ENCODE data around the gene INPP4A. TPM values are rescaled to one million over a fixed set of nuclear protein-coding genes. Genes with fewer than 3 reads are reported as not detected.

Gene INPP4A
- total RNA-seq, 1 experiment from 2014 or later: 23.4 TPM

DNA sequence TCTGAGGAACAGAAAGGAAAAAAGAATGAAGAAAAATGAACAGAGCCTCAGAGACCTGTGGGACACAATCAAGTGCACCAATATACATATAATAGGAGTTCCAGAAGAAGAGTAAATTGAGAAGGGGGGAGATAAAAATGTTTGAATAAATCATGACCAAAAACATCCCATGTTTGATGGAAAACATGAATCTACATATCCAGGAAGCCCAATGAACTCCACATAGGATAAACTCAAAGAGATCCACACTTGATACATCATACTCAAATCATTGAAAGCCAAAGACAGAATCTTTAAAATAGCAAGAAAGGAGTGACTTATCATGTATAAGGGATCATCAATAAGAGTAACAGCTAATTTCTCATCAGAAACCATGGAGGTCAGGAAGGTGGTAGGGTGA is 83.7 kb downstream of the INPP4A start:
- Histone ChIP-seq H3K27ac (ENCODE audit: low read length) (no peak overlapping the region), H3K4me3 (ENCODE audit: low read length) (no peak overlapping the region), H3K36me3 (ENCODE audit: low read depth, low read length) (no peaks in the 10 kb centered on the region), H3K9me2 (replicated peaks; ENCODE audit: low read length) (no peaks in the 10 kb centered on the region), H3F3A (ENCODE audit: low read length, unreplicated experiment) (no peaks in the 10 kb centered on the region), H3K4me1 (ENCODE audit: insufficient read depth, low read length) (no peaks in the 10 kb centered on the region), H3K9ac (ENCODE audit: low read length) (no peak overlapping the region), H3K27me3 (ENCODE audit: low read length) (no peaks in the 10 kb centered on the region), H3K9me3 (ENCODE audit: low read length) (no peaks in the 10 kb centered on the region), H3K4me2 (ENCODE audit: low read length) (no peak overlapping the region), H4K20me1 (ENCODE audit: low read length) (no peaks in the 10 kb centered on the region), H3K79me2 (ENCODE audit: low read length) (no peaks in the 10 kb centered on the region), H2AFZ (ENCODE audit: low read length) (no peak overlapping the region)
- ATAC-seq: no peak
- intact Hi-C loops (cut with micrococcal nuclease): no loop called here
- ChIA-PET POLR2A (ENCODE audit: unreplicated experiment) (no interaction called here), CTCF (no interaction called here)
- DNase-seq: no peak
- TF ChIP-seq EZH2 (IDR thresholded peaks at IDR 0.05; ENCODE audit: low read length, unreplicated experiment) (no peak), EZH2phosphoT487 (IDR thresholded peaks at IDR 0.05; ENCODE audit: borderline replicate concordance, low read length) (no peak), CTCF (conservative IDR thresholded peaks at IDR 0.05; ENCODE audit: low read depth, low read length) (no peak)
- no TSS peak for BruUV-seq (replicated peaks)

- ChIA-PET CTCF (no interaction called here), POLR2A (ENCODE audit: unreplicated experiment) (no interaction called here)
- H3K9ac ChIP-seq (ENCODE audit: low read length): no peak overlapping the region
These were observed 85.5 kb downstream of the INPP4A start for GRCh38 chr2:98530114-98530513.

DNA sequence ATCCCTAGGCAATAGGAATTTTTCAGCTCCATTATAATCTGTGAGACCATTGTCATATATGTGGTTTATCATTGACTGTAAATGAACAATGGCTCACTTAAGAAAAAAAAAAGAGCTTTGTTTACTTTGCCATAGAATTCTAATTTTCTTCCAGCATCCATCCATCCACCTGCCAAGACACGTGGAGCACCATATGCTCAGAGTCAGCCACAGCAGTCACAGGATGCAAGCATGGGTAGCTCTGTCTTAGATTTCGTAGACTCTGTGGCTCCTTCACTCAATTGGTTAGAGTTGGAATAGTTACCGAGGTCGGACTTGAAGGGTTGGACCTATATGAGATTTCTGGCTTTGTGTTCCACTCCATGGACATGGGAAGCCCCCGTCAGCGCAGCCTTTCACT is 88.1 kb downstream of the INPP4A start:
- Histone ChIP-seq H3K4me1 (ENCODE audit: insufficient read depth, low read length) (no peaks in the 10 kb centered on the region), H4K20me1 (ENCODE audit: low read length) (no peaks in the 10 kb centered on the region), H3K9me2 (replicated peaks; ENCODE audit: low read length) (no peaks in the 10 kb centered on the region), H3K4me2 (ENCODE audit: low read length) (no peak overlapping the region), H3K36me3 (ENCODE audit: low read depth, low read length) (0 out of 2 replicates have a peak, but pooled peaks cover 5% of the 10 kb centered on the region), H3K9ac (ENCODE audit: low read length) (no peak overlapping the region), H3K9me3 (ENCODE audit: low read length) (no peaks in the 10 kb centered on the region), H3K27me3 (ENCODE audit: low read length) (no peaks in the 10 kb centered on the region), H3K79me2 (ENCODE audit: low read length) (no peaks in the 10 kb centered on the region), H3K27ac (ENCODE audit: low read length) (no peak overlapping the region), H3F3A (ENCODE audit: low read length, unreplicated experiment) (no peaks in the 10 kb centered on the region), H3K4me3 (ENCODE audit: low read length) (no peak overlapping the region), H2AFZ (ENCODE audit: low read length) (no peak overlapping the region)
- TF ChIP-seq CTCF (conservative IDR thresholded peaks at IDR 0.05; ENCODE audit: low read depth, low read length) (no peak), EZH2 (IDR thresholded peaks at IDR 0.05; ENCODE audit: low read length, unreplicated experiment) (no peak), EZH2phosphoT487 (IDR thresholded peaks at IDR 0.05; ENCODE audit: borderline replicate concordance, low read length) (no peak)
- intact Hi-C loops (cut with micrococcal nuclease): no loop called here
- CTCF ChIA-PET: no interaction called here
- DNase-seq: no peak
- BruUV-seq (replicated peaks): no TSS peak
- no peak for ATAC-seq
- POLR2A ChIA-PET (ENCODE audit: unreplicated experiment): no interaction called here

More at GRCh38 chr2:98530114-98530513, 85.5 kb downstream of the INPP4A start:
- BruUV-seq (replicated peaks): no TSS peak
- Histone ChIP-seq H3K9me3 (ENCODE audit: low read length) (no peaks in the 10 kb centered on the region), H4K20me1 (ENCODE audit: low read length) (no peaks in the 10 kb centered on the region), H2AFZ (ENCODE audit: low read length) (no peak overlapping the region), H3K9me2 (replicated peaks; ENCODE audit: low read length) (no peaks in the 10 kb centered on the region), H3K4me3 (ENCODE audit: low read length) (no peak overlapping the region), H3K36me3 (ENCODE audit: low read depth, low read length) (no peaks in the 10 kb centered on the region), H3F3A (ENCODE audit: low read length, unreplicated experiment) (no peaks in the 10 kb centered on the region), H3K4me2 (ENCODE audit: low read length) (no peak overlapping the region), H3K79me2 (ENCODE audit: low read length) (no peaks in the 10 kb centered on the region), H3K27ac (ENCODE audit: low read length) (no peak overlapping the region), H3K27me3 (ENCODE audit: low read length) (no peaks in the 10 kb centered on the region), H3K4me1 (ENCODE audit: insufficient read depth, low read length) (no peaks in the 10 kb centered on the region)
- intact Hi-C loops (cut with micrococcal nuclease): no loop called here
- no peak for DNase-seq
- TF ChIP-seq EZH2 (IDR thresholded peaks at IDR 0.05; ENCODE audit: low read length, unreplicated experiment): no peak
- no peak for ATAC-seq

All from PC-3 (cell line).